ENCODE measurements around the gene SUSD4. TPM values are rescaled to one million over a fixed set of nuclear protein-coding genes. Genes with fewer than 3 reads are reported as not detected.

Gene SUSD4
- total and polyA plus RNA-seq, 10 of the 15 experiments (the other 5 are each of a cell fraction or from before 2014, with no cell fraction given): 0.13 to 1.1 (median 0.26) TPM; not detected in 3

- H3K4me3 ChIP-seq: no peak overlapping the region
- SMC1A ChIA-PET (ENCODE audit: uncharacterized antibody, unreplicated experiment): interaction anchor here (0.7 to 1.0 kb wide), 2 partner anchors 20 to 227 kb away, joined by 3 to 4 read pairs; no protein-coding TSS in a partner anchor
- intact Hi-C loops (cut with micrococcal nuclease; ENCODE audit: unreplicated experiment) (no loop called here), in situ Hi-C loops (cut with MboI) (no loop called here)
- no peaks in the 10 kb centered on the region for H3K4me1 ChIP-seq (ENCODE audit: control insufficient read depth, insufficient read depth, low read length)
- no peak for FAIRE-seq
- H2AFZ ChIP-seq (ENCODE audit: control insufficient read depth, low read depth, low read length): no peak overlapping the region
- CTCF ChIA-PET: no interaction called here
- no peaks in the 10 kb centered on the region for H3K36me3 ChIP-seq (ENCODE audit: control insufficient read depth in 2 of 2, insufficient read depth in 2 of 2, low read length in 1 of 2)
- no peak overlapping the region; the same call in 1 of the 2 replicates for H3K4me2 ChIP-seq (ENCODE audit: control insufficient read depth, insufficient read depth)
- POLR2A ChIA-PET: no interaction called here
- H3K79me2 ChIP-seq (ENCODE audit: control insufficient read depth, insufficient read depth, low read length): no peaks in the 10 kb centered on the region
- H4K20me1 ChIP-seq (ENCODE audit: control insufficient read depth, insufficient read depth): no peaks in the 10 kb centered on the region
- no peak for DNase-seq (ENCODE audit: low read depth, low spot score)
- TF ChIP-seq POLR2AphosphoS2 (IDR thresholded peaks at IDR 0.05; ENCODE audit: low read depth, low read length): no peak
- no peak for TF ChIP-seq PAX8 (IDR thresholded peaks at IDR 0.05)
- no peak for TF ChIP-seq WRNIP1 (IDR thresholded peaks at IDR 0.05; ENCODE audit: borderline replicate concordance, low read depth, low read length)
- TF ChIP-seq ATF2 (IDR thresholded peaks at IDR 0.05; ENCODE audit: low read length): no peak
- no peak for TF ChIP-seq ZBED1 (IDR thresholded peaks at IDR 0.05; ENCODE audit: borderline replicate concordance)
- TF ChIP-seq KAT2A (conservative IDR thresholded peaks at IDR 0.05; ENCODE audit: control insufficient read depth, low read depth, low read length): no peak
- BruUV-seq (replicated peaks): no TSS peak
- H3K27me3 ChIP-seq (replicated peaks in 1 of 2; ENCODE audit: control insufficient read depth in 2 of 2, insufficient read depth in 2 of 2, low read length in 1 of 2): peaks cover 5 to 15% of the 10 kb centered on the region in 2 experiments
- no peak overlapping the region for H3K27ac ChIP-seq (ENCODE audit: control insufficient read depth, insufficient read depth)
- RAD21 ChIA-PET (ENCODE audit: unreplicated experiment): interaction anchor here (0.9 to 1.1 kb wide), 2 partner anchors 19 to 229 kb away, joined by 3 to 4 read pairs; no protein-coding TSS in a partner anchor
- H3K9me3 ChIP-seq (replicated peaks; ENCODE audit: control insufficient read depth, insufficient read depth, low read length): no peaks in the 10 kb centered on the region
- ATAC-seq: peak; percentile 56
- no peak overlapping the region for H3K9ac ChIP-seq (ENCODE audit: control insufficient read depth, insufficient read depth, low read length)
- WGBS (ENCODE audit: insufficient coverage, insufficient replicate concordance, low lambda C conversion rate, missing lambda C conversion rate): 17% methylated on average over 24 of the region's 44 CpGs
These were observed 720 bp downstream of the SUSD4 start for GRCh38 chr1:223363057-223363855.

Data from GM12878 (cell line).